SW 1271 (cell line): ENCODE results near the gene STAMBPL1.
A peak's percentile ranks its signal among the peaks of the same experiment; 100 is the strongest.
"Not testable (repeated sequence)": the region's sequence is repeated elsewhere in the genome, so short reads cannot be mapped to it uniquely, and the experiment has no call there.

ENCODE experiments used
- DNase-seq, 2 experiments: peaks; one replicate each; lab custom pipeline; 2025; lab: John Stamatoyannopoulos, UW

STAMBPL1 gene

GRCh38 chr10:88879534-88880281 is at the start of gene STAMBPL1:
TSS of gene STAMBPL1 (plus strand) at chr10:88880245. CDS start at chr10:88901709, 21,464 bp downstream.
- DNase-seq = peak; percentile 37 to 63

- no peak for DNase-seq
Measured at GRCh38 chr10:88830643-88831268, 49.3 kb upstream of the STAMBPL1 start.

GRCh38 chr10:88831709-88832108 is 48.3 kb upstream of the STAMBPL1 start:
- no peak for DNase-seq

DNA sequence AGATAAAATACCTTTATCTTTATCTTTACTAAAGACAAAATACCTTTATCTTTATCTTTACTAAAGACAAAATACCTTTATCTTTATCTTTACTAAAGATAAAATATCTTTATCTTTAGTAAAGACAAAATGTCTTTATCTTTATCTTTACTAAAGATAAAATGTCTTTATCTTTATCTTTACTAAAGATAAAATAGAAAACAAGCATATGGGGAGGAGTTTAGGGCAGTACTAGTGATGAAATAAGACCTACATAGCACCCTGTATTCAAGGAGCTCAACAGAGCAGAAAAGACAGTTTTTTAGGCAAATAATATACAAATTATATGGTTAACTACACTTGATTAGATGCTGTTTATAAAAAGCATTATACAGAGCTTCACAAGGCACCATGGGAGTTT is 47.7 kb upstream of the STAMBPL1 start:
- no peak for DNase-seq

- no peak for DNase-seq
Measured at GRCh38 chr10:88833156-88833555, 46.9 kb upstream of the STAMBPL1 start.

- no peak for DNase-seq
Measured at GRCh38 chr10:88833723-88834122, 46.3 kb upstream of the STAMBPL1 start.

DNA sequence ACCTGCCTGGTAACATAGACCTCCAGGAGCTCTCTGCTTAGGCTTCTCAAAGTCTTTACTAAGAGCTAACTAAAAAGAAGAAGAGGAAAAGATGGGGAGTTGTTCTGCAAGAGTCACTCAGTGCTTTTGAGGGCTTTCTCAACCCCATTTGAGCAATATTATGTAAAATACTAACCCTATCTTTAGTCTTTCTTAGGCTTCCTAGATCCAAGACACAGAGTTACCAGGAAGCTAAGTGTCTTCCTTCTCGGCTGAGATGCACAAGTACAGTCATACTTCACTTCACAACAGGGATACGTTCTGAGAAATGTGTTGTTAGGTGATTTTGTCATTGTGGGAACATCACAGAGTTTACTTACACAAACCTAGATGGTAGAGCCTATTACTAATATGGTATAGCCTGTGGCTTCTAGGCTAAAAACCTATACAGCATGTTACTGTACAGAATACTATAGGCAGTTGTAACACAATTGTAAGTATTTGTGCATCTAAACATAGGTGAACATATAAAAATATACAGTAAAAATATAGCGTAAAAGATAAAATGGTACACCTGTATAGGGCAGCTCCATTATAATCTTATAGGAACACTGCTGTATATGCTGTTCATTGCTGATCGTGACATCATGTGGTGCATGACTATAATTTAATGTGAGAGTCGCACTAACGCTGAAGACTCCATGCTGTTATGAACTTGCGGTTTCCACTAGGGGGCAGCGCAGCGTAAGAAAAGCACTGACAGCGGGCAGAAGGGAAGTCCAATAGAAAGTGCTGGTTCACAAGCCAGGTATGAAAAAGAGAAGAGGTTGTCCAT is 44.7 kb upstream of the STAMBPL1 start:
- DNase-seq = peak; percentile 5 to 61

- DNase-seq = no peak
Measured at GRCh38 chr10:88835910-88836221, 44.2 kb upstream of the STAMBPL1 start.

DNA sequence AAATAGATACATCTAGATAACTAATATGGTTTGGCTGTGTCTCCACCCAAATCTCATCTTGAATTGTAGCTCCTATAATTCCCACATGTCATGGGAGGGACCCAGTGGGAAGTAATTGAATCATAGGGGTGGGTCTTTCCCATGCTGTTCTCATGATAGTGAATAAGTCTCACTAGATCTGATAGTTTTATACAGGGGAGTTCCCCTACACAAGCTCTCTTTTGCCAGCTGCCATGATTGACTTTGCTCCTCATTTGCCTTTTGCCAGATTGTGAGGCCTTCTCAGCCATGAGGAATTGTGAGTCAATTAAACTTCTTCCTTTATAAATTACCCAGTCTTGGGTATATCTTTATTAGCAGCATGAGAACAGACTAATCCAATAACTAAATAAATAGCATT is 42.4 kb upstream of the STAMBPL1 start:
- DNase-seq = not testable (repeated sequence)

GRCh38 chr10:88838766-88839350 is 41.2 kb upstream of the STAMBPL1 start:
- no peak for DNase-seq

- DNase-seq = no peak
Measured at GRCh38 chr10:88840104-88840503, 39.9 kb upstream of the STAMBPL1 start.

DNA sequence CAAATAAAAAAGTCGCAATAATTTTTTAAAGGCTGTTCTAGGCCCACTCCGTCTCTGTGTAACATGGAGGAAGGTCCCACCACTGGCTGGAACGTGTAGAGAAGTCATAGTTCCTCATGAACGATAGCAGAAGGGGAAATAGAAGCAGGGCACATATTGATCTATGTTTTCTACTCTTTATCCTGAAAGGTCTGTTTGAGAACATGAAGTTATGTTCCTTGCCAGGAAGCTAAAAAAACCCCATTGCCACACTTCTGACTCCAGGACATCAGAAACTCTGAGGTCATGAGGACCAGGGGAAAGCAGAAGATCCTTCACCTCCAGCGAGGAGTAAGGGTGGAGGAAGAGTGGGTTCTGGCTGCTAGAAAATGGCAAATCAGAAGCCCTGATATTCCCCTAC is 39.2 kb upstream of the STAMBPL1 start:
- DNase-seq = no peak

- DNase-seq = no peak
Measured at GRCh38 chr10:88841316-88842111, 38.5 kb upstream of the STAMBPL1 start.

- DNase-seq = no peak
Measured at GRCh38 chr10:88843171-88843570, 36.9 kb upstream of the STAMBPL1 start.

DNA sequence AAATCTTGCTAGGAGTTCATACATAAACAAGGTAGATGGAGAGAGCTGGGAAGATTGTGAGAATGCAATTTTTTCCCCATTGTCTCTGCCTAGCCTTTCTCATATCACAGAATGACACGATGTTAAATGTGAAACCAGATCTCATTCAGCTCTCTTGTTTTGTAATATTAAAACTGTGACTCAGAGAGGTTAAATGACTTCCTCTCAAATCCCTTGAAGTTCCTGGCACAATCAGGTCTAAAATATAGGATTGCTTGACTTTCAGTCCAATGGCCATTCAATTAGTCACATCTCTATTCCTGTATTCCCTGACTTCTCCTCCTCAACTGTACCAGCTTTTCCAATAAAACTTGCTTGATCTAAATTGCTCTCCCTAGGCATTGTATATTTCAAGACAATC is 31.5 kb upstream of the STAMBPL1 start:
- DNase-seq = peak in 1 of 2 experiments; percentile 26

GRCh38 chr10:88849234-88849633 is 30.8 kb upstream of the STAMBPL1 start:
- no peak for DNase-seq

- DNase-seq = no peak
Measured at GRCh38 chr10:88850712-88851111, 29.3 kb upstream of the STAMBPL1 start.

- DNase-seq = peak in 1 of 2 experiments; percentile 1
Measured at GRCh38 chr10:88851706-88852105, 28.3 kb upstream of the STAMBPL1 start, which contains the start of gene ANKRD22. TSS of gene ANKRD22 (minus strand) at chr10:88851844. CDS start at chr10:88851607, 237 bp downstream.

- DNase-seq = no peak
Measured at GRCh38 chr10:88852327-88852726, 27.7 kb upstream of the STAMBPL1 start.

GRCh38 chr10:88853155-88853881 is 26.7 kb upstream of the STAMBPL1 start:
- no peak for DNase-seq

DNA sequence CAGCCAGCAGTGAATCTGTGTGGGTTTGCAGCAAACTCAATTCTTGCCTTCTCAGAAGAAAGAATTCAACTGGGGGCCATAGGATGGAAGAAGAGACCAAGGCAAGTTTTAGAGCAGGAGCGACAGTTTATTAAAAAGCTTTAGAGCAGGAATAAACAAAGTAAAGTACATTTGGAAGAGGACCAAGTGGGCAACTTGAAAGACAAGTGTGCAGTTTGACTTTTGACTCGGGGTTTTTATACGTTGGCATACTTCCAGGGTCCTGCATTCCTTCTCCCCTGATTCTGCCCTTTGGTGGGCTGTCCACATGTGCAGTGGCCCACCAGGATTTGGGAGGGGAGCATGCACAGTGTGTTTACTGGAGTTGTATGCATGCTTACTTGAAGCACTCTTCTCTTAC is 25.4 kb upstream of the STAMBPL1 start:
- DNase-seq = no peak
